WERI-Rb-1 (cell line): ENCODE results near the gene PTEN.

Source experiments
- DNase-seq: peaks from one replicate; pipeline ENCODE4 v3.0.0-alpha.2; 2020
- H3K27ac ChIP-seq: fragments of 250-450 bp; sonication (Bioruptor Pico); 2 replicates; pipeline ENCODE4 v1.5.1; 2020; ENCODE audit warnings: mild to moderate bottlenecking, moderate library complexity
- H3K27me3 ChIP-seq: fragments of 250-450 bp; sonication (Bioruptor Pico); 2 replicates; pipeline ENCODE4 v1.5.1; 2021; ENCODE audit warnings: mild to moderate bottlenecking, low read depth, moderate library complexity; ENCODE audit not compliant: insufficient read depth, severe bottlenecking
- H3K36me3 ChIP-seq: fragments of 250-450 bp; sonication (Bioruptor Pico); 2 replicates; pipeline ENCODE4 v1.5.1; 2020; ENCODE audit warnings: mild to moderate bottlenecking, moderate library complexity
- H3K4me3 ChIP-seq: 2 replicates; pipeline ENCODE4 v1.5.1; 2011; ENCODE audit warnings: low read depth, mild to moderate bottlenecking, control low read depth, low read length
- H3K9me3 ChIP-seq: fragments of 250-450 bp; sonication (Bioruptor Pico); 2 replicates; pipeline ENCODE4 v1.5.1; 2021; ENCODE audit warnings: mild to moderate bottlenecking, moderate library complexity; ENCODE audit not compliant: severe bottlenecking
- TF ChIP-seq, protein P1 (sequence below): IDR thresholded peaks from 2 replicates; pipeline ENCODE4 v1.5.1; 2011; ENCODE audit warnings: low read depth, mild to moderate bottlenecking, control low read depth, inconsistent platforms, low read length

PTEN gene

DNA sequence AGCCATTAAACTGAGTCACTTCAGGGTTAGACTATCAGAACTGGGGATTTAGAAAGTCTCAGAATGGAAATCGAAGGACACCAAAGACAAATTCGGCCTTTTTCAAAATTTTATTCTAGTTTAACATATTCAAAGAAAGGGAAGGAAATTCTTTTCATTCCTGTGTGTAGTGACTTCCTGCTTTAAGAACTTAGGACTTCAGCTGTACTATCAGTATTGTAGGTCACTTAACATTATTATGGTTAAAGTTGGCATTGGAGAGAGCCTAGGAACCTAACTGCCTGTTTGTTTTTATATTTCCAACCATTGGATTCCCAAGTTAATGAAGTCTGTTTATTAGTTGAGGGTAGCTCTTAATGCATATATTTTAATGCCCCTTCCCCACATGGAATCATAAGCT is 63.7 kb downstream of the PTEN start:
- H3K27me3 ChIP-seq, result no peaks in the 10 kb centered on the region
- no peaks in the 10 kb centered on the region for H3K9me3 ChIP-seq
- TF ChIP-seq, protein P1, sequence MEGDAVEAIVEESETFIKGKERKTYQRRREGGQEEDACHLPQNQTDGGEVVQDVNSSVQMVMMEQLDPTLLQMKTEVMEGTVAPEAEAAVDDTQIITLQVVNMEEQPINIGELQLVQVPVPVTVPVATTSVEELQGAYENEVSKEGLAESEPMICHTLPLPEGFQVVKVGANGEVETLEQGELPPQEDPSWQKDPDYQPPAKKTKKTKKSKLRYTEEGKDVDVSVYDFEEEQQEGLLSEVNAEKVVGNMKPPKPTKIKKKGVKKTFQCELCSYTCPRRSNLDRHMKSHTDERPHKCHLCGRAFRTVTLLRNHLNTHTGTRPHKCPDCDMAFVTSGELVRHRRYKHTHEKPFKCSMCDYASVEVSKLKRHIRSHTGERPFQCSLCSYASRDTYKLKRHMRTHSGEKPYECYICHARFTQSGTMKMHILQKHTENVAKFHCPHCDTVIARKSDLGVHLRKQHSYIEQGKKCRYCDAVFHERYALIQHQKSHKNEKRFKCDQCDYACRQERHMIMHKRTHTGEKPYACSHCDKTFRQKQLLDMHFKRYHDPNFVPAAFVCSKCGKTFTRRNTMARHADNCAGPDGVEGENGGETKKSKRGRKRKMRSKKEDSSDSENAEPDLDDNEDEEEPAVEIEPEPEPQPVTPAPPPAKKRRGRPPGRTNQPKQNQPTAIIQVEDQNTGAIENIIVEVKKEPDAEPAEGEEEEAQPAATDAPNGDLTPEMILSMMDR, result no peak
- peaks cover 6% of the 10 kb centered on the region for H3K36me3 ChIP-seq
- DNase-seq, result no peak
- H3K27ac ChIP-seq, result no peak overlapping the region
- H3K4me3 ChIP-seq, result no peak overlapping the region

DNA sequence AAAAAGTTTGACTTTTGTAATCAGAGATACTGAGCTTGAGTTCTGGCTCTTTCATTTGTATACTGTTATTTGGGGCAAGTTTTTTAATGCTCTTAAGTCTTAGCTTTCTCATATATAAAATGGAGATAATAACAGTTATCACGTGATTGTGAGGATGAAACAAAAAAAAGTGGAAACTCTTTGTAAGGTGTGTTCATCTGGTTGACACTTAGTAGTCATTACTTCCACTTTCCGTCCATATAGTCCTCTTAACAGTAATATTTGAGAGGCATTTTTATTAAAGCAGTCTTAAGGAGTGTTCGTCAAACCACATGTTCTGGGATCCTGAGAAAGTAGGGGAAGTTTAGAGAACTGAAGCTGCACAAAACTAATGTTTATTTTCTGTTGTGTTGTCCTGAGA is 65.6 kb downstream of the PTEN start:
- TF ChIP-seq, protein P1, result no peak
- H3K4me3 ChIP-seq, result no peak overlapping the region
- no peaks in the 10 kb centered on the region for H3K27me3 ChIP-seq
- H3K27ac ChIP-seq, result no peak overlapping the region
- no peaks in the 10 kb centered on the region for H3K9me3 ChIP-seq
- peaks cover 11% of the 10 kb centered on the region for H3K36me3 ChIP-seq
- DNase-seq, result no peak

DNA sequence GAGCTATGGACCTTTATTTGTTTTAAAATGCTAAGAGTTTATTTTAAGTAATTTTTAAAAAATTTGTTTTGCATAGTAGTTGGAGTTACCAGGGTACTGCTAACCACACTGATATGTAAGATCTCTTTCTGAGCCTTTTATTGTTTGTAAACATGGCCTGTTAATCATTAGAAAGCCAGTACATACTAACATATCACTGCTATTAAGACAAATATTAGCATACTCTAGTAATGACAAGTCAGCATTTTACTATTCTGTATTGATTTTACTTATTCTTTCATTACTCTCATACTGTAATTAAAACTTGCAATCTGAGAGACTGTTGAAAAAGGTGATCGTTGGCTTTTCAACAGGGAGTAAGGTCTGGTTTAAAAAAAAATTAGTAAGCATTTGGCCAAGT is 66.7 kb downstream of the PTEN start:
- Histone ChIP-seq H3K4me3 (no peak overlapping the region), H3K36me3 (peaks cover 15% of the 10 kb centered on the region), H3K27ac (no peak overlapping the region), H3K27me3 (no peaks in the 10 kb centered on the region), H3K9me3 (no peaks in the 10 kb centered on the region)
- TF ChIP-seq, protein P1, result no peak
- DNase-seq, result no peak

DNA sequence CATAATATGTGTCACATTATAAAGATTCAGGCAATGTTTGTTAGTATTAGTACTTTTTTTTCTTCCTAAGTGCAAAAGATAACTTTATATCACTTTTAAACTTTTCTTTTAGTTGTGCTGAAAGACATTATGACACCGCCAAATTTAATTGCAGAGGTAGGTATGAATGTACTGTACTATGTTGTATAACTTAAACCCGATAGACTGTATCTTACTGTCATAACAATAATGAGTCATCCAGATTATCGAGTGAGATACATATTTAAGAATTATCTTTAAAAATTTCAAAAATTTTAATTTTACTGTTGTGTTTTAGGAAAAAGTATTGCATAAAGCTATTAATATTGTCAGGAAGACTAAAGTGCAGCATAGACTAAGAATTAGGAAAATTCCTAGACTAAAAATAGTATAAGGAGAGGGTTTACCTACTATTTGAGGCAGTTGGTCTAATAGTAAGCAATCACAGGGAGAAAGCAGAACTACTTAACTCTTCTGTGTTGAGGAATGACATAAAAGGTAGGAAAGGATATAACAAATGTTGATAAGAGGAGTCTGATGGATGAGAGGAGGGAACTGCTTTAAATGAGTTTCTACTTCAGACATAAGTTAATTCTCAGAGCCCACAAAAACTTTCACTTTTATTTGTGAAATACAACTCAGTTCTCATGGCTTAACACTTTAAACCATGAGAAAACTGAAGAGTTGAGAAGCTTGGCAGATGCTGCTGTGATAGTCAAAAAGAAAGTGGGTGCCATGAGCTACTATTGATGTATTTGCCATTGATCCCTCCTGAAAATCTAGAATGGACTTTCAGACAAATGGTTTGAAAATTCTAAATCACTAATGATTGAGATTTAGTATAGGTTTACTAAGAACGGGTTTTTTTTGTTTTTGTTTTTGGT is 67.8 kb downstream of the PTEN start:
- DNase-seq, result no peak
- Histone ChIP-seq H3K27me3 (no peaks in the 10 kb centered on the region), H3K9me3 (no peaks in the 10 kb centered on the region), H3K36me3 (peaks cover 9% of the 10 kb centered on the region), H3K4me3 (no peak overlapping the region), H3K27ac (no peak overlapping the region)
- TF ChIP-seq, protein P1, result no peak

DNA sequence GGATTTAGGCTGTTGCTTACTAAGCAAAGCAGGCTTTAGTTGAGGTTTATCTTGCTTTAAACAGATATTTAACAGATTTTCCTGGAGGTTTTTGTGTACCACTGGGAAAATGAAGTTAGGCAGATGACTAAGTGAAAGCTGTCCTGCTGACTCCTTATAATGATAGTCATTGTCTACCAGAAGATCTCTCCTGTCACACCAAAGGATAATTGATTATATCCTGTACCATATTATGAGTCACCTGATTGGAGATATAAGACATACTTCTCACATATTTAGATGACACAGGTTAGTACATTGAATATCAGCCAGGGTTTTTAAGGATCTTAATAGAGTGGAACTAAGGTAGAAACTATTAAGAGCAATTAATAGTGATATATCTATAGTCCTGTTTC is 68.4 kb downstream of the PTEN start:
- H3K9me3 ChIP-seq, result no peaks in the 10 kb centered on the region
- TF ChIP-seq, protein P1, result no peak
- no peak for DNase-seq
- no peak overlapping the region for H3K27ac ChIP-seq
- no peaks in the 10 kb centered on the region for H3K27me3 ChIP-seq
- no peak overlapping the region for H3K4me3 ChIP-seq
- peaks cover 13% of the 10 kb centered on the region for H3K36me3 ChIP-seq
